ENCODE data around the gene GRAP2. TPM values are rescaled to one million over a fixed set of nuclear protein-coding genes. Genes with fewer than 3 reads are reported as not detected.

Gene GRAP2
- polyA plus RNA-seq, 1 of the 3 experiments (the other 2 are of a cell fraction): 0.13 TPM

DNA sequence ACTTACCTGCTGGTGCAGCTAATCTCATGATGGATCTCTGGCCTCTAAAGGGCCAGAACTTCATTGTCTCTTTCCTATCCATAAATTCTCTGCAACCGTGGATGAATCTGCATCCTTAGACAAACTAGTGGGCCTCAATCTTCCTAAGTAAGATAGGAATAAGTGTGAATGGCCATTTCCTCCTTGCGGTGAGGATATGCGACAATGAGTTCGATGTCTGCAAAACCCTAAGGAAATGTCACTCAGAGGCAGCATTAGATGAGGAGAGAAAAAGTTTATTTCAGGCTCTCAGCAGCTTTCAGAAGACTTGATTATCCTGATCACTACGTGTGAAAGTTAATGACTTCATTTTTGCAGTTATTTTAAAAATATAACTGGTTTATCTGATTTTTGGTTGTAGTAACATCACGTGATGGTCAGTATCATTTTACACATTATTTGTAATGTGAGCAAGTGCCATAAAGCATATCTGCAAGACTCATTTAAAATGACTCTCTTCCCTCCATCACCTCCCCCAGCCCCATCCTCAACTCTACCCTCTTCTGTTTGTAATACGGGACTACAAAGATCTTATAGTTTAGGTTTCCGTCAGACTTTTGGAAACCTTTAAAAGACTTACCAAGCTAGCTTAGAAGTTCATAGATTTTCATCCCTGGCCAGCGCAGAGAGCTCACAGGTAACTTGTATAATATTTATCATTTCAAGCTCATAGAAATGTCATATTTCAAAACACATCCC lies 10.2 kb downstream of the GRAP2 start:
- no peaks in the 10 kb centered on the region; a peak in 1 of 4 replicates for H3K4me1 ChIP-seq (ENCODE audit: control insufficient read depth in 1 of 2, insufficient read depth in 2 of 2, low read depth in 1 of 2, low read length in 1 of 2)
- no peaks in the 10 kb centered on the region for H3K9me3 ChIP-seq
- H3K36me3 ChIP-seq (replicated peaks in 1 of 2; ENCODE audit: control insufficient read depth in 1 of 2, insufficient read depth in 2 of 2, low read length in 1 of 2): no peaks in the 10 kb centered on the region
- no peaks in the 10 kb centered on the region for H3K27me3 ChIP-seq (ENCODE audit: insufficient read depth)
- no peak for TF ChIP-seq REST (IDR thresholded peaks at IDR 0.05; ENCODE audit: low read depth, low read length)
- no peak for TF ChIP-seq NRF1 (IDR thresholded peaks at IDR 0.05; ENCODE audit: low read depth, low read length)
- no peak for TF ChIP-seq SIN3A (IDR thresholded peaks at IDR 0.05; ENCODE audit: borderline replicate concordance, low read depth, low read length)
- TF ChIP-seq GABPA (IDR thresholded peaks at IDR 0.05; ENCODE audit: low read depth): no peak
- no peak for TF ChIP-seq POLR2AphosphoS5 (IDR thresholded peaks at IDR 0.05; ENCODE audit: low read depth, low read length)
- no peak for TF ChIP-seq MEF2A (IDR thresholded peaks at IDR 0.05; ENCODE audit: borderline replicate concordance, low read depth)
- H2AFZ ChIP-seq (ENCODE audit: low read depth): no peak overlapping the region
- no peak overlapping the region for H3K4me2 ChIP-seq
- no peaks in the 10 kb centered on the region for H3K9me2 ChIP-seq
- H3K79me2 ChIP-seq (ENCODE audit: insufficient read depth): no peaks in the 10 kb centered on the region
- POLR2A ChIA-PET: no interaction called here
- CTCF ChIA-PET: interaction anchor here (0.6 kb wide), 2 partner anchors 19 to 32 kb away, joined by 3 read pairs; no protein-coding TSS in a partner anchor
- no peaks in the 10 kb centered on the region for H4K20me1 ChIP-seq (ENCODE audit: insufficient read depth)
- DNase-seq: no peak
- no peak overlapping the region for H3K27ac ChIP-seq (ENCODE audit: low read depth in 2 of 2, low read length in 1 of 2)
- H3F3A ChIP-seq (replicated peaks; ENCODE audit: insufficient read depth): no peaks in the 10 kb centered on the region
- no peak overlapping the region for H3K9ac ChIP-seq
- no peak overlapping the region for H3K4me3 ChIP-seq (ENCODE audit: low read depth in 2 of 2, low read length in 1 of 2)
- WGBS (ENCODE audit: low lambda C conversion rate): 85% methylated on average over 9 of the region's 9 CpGs

GRCh38 chr22:39913321-39913720 lies 12.4 kb downstream of the GRAP2 start:
- no peak overlapping the region for H3K4me2 ChIP-seq
- 57% methylated on average over 5 of the region's 5 CpGs for WGBS (ENCODE audit: low lambda C conversion rate)
- H3K9ac ChIP-seq: no peak overlapping the region
- no peaks in the 10 kb centered on the region for H3K9me3 ChIP-seq
- ChIA-PET POLR2A (no interaction called here), CTCF (no interaction called here)
- H3K79me2 ChIP-seq (ENCODE audit: insufficient read depth): no peaks in the 10 kb centered on the region
- DNase-seq: no peak
- no peaks in the 10 kb centered on the region; a peak in 1 of 4 replicates for H3K4me1 ChIP-seq (ENCODE audit: control insufficient read depth in 1 of 2, insufficient read depth in 2 of 2, low read depth in 1 of 2, low read length in 1 of 2)
- no peaks in the 10 kb centered on the region for H3K36me3 ChIP-seq (replicated peaks in 1 of 2; ENCODE audit: control insufficient read depth in 1 of 2, insufficient read depth in 2 of 2, low read length in 1 of 2)
- H3K27ac ChIP-seq (ENCODE audit: low read depth in 2 of 2, low read length in 1 of 2): no peak overlapping the region
- no peaks in the 10 kb centered on the region for H3F3A ChIP-seq (replicated peaks; ENCODE audit: insufficient read depth)
- H4K20me1 ChIP-seq (ENCODE audit: insufficient read depth): no peaks in the 10 kb centered on the region
- H3K9me2 ChIP-seq: no peaks in the 10 kb centered on the region
- TF ChIP-seq GATA2 (CRISPR knock-in tag; IDR thresholded peaks at IDR 0.05) (no peak), FOXJ3 (CRISPR knock-in tag; IDR thresholded peaks at IDR 0.05) (no peak), SMC3 (IDR thresholded peaks at IDR 0.05; ENCODE audit: low read depth, low read length) (no peak), MXI1 (IDR thresholded peaks at IDR 0.05; ENCODE audit: low read depth, low read length) (no peak), JUND (IDR thresholded peaks at IDR 0.05) (no peak), EP300 (IDR thresholded peaks at IDR 0.05; ENCODE audit: borderline replicate concordance in 1 of 2, low read depth in 1 of 2, low read length in 1 of 2) (no peak), RFX5 (IDR thresholded peaks at IDR 0.05; ENCODE audit: low read length) (no peak)
- TF ChIP-seq, protein P1, sequence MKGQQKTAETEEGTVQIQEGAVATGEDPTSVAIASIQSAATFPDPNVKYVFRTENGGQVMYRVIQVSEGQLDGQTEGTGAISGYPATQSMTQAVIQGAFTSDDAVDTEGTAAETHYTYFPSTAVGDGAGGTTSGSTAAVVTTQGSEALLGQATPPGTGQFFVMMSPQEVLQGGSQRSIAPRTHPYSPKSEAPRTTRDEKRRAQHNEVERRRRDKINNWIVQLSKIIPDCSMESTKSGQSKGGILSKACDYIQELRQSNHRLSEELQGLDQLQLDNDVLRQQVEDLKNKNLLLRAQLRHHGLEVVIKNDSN (IDR thresholded peaks at IDR 0.05; ENCODE audit: borderline replicate concordance, low read depth): no peak
- no peak overlapping the region for H2AFZ ChIP-seq (ENCODE audit: low read depth)
- H3K27me3 ChIP-seq (ENCODE audit: insufficient read depth): no peaks in the 10 kb centered on the region
- no peak overlapping the region for H3K4me3 ChIP-seq (ENCODE audit: low read depth in 2 of 2, low read length in 1 of 2)
